Fibroblast of gingiva (primary cell): ENCODE results near the gene SETD7.

Experiments
- DNase-seq: peaks from one replicate; pipeline ENCODE4 v3.0.0-alpha.2; 2011; ENCODE audit warnings: low read depth

The SETD7 gene

DNA sequence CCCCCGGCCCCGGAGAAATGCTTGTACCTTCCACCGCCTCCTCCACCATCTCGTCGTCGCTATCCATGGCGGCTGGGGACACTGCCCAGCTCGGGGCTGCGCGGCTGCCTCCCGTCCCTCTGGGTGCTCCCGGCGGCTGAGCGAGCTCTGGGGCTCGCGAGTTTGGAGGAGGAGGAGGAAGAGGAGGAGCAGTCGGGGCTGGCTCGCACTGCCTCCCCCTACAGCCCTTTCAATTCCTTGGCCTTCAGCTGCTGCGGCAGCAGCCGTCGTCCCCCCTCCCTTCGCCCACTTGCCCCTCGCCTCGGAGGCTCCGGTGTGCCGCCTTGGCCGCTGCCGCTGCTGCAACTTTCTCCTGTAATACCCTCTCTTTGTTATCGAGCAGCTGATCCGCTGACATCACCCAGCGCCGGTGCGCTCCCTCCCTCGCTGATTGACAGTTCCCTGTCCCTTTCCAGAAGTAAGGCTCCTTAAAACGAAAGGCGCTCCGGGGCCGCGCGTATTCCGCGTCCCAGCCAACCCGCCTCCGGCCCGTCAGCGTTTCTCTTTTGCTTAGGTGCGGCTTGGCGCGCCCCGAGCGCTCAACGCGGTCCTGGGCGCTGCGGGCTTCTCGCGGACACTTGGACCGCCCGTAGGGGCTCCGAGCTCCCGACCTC, at the start of gene SETD7:
TSS of gene SETD7 (minus strand) at position 149 of the 653 bp plus-strand sequence. CDS start at position 67, 82 bp downstream.
- peak; percentile 82 for DNase-seq

DNA sequence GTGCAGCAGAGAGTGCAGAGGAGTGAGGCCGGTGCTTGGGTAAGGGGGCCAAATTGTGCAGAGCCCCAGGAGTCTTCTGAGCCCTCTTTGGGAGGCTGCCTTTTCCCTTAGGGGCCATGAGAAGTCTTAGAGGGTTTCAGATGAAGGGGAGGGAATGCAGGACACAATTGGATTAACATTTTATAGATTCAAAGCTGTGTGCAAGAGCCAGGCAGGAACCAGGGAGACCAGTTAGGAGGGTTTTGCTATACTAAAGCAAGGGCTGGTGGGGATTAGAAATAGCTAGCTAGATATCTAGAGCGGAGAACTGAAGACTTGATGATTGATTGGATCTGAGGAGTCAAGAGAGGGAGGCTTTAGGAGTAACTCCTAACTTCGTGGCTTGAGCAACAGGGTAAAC, 49.5 kb upstream of the SETD7 start:
- no peak for DNase-seq

DNA sequence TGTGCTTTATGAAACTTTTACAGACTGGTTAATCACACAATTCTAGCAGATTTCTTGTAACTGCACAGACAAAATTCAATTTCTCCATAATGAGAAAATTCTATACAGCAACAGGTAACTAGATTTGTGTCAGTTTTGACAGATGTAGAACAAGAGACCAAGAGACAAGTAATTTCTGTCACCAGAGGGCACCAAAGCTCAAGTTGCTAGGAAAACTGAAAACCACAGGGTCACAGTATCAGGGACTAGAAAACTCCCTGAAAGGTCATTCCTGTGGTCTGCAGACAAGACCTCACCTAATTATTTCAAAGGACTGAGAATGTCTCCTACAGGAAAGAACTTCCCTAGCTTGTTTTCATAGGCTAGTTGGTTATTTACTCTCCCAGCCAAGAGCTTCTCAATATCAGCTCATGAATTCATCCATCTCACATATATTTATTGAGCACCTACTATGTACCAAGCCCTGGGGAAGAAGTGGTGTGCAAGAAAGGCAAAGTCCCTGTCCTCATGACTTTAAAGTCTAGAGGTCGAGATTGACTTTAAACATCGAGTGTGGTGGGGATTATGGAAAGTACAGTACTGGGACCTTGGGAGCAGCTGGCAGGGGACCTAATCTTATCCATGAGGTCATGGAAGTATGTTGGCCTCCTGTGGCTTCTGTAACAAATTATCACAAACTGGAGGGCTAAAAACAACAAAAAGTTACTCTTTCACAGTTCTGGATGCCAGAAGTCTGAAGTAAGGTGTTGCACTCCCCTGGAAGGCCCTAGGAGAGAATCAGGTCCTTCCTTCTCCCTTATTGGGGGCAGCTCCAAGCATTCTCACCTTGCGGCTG, 47.8 kb upstream of the SETD7 start:
- DNase-seq, result peak; percentile 45

DNA sequence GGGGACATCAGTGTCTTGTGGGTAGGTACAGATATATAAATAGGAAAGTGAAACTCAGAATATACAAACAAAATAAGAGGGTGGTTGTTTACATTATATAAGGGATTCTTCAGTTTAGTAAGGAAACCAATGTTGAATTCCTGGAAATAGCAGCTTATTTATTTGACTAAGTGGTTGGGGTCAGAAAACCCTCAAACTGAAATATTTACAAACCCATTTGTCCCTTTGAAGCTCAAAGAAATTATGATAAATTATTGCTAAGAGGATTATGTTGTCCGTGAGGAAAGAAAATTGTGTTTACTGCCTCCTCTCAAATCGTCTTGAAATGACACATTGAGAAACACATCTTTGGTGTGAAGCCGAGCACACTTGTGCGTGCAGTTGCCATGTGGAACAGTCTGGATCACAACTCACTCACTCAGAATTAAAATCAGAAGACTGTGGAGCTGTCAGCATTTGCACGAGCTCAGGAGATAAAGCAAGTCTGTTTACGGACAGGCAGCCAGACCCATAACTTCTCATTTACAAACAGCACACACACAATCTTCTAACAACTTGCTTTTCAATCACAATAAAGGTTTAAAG, 46.8 kb upstream of the SETD7 start:
- no peak for DNase-seq

DNA sequence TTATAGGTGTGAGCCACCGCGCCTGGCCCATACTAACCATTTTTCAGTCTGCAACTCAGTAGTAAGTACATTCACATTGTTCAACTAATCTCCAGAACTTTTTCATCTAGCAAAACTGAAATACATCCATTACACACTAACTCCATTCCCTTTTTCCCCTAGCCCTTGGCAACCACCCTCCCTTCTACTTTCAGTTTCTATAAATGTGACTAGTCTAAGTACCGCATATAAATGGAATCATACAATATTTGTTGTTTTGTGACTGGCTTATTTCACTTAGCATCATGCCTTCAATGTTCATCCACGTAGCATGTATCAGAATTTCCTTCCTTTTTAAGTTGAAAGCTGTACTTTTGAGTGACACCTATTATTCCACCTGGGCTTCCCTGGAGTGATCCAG, 44.6 kb upstream of the SETD7 start:
- no peak for DNase-seq

DNA sequence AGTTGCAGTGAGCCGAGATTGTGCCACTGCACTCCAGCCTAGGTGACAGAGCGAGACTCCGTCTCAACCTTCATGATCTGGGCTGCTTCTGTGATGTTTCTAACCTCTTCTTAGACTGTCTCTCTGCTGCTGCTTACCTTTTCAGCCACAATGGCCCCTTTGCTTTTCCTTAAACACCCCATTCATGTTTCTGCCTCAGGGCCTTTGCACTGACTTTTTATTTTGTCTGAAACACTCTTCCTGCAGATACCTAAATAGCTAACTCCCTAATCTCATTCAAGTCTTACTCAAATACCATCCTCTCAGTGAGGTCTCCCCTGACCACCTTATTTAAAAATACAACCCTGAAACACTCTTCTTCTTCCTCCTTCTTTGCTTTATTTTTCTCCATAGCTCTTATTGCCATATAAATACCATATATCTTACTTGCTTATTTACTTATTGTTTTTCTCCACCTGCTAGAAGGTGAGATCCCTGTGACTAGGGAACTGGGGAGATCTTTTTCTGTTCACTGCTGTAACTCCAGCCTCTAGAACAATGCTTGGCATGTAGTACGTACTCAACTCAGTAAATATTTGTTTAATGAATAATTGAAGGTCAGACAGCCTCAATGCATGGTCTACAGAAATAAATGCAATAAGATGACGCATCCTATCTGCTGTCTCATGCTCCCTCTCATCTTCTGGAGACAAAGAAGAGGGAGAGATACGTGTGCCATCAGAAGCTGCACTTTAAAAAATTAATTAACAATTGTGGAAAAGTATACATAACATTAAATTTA, 43.8 kb upstream of the SETD7 start:
- peak; percentile 48 for DNase-seq

DNA sequence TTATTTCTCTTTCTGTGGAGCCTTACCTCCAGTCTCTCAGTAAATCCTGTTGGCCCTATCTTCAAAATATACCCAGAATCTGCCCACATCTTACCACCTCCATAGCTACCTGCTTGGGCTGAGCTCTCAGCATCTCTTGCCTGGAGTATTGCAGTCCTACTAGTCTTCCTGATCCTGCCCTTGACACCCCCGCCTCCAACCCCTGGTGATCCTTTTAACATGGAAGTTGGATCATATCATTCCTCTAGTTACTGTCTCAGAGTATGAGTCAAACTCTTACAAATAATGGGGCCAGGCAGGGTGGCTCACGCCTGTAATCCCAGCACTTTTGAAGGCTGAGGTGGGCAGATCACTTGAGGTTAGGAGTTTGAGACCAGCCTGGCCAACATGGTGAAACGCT, 43.1 kb upstream of the SETD7 start:
- no peak for DNase-seq

DNA sequence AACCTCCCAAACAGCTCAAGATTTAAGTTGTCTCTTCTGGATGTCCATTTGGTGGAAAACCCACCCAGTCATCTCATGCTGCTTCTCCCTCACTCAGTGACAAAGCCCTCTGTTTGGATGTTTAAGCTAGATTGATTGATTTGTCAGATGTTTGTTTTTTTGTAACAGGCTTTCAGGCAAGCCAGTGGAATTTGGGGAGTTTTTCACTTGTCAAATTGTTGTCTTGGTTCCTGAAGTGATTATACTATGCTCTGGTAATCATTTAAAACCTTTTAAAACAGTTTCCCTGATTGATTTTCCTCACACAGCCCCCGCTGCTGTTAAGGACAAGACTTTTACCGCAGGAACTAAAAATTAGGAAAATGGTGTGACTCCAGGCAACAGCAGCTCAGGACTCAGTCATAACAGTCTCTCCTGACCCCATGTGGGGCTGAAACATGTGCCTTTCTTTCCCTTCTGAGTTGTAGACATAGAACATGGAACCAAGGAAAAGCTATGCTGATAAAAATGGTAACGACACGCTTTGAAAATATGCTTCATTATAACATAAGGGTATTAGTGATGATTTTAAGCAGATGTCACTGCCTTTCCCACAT, 40.8 kb upstream of the SETD7 start:
- no peak for DNase-seq

DNA sequence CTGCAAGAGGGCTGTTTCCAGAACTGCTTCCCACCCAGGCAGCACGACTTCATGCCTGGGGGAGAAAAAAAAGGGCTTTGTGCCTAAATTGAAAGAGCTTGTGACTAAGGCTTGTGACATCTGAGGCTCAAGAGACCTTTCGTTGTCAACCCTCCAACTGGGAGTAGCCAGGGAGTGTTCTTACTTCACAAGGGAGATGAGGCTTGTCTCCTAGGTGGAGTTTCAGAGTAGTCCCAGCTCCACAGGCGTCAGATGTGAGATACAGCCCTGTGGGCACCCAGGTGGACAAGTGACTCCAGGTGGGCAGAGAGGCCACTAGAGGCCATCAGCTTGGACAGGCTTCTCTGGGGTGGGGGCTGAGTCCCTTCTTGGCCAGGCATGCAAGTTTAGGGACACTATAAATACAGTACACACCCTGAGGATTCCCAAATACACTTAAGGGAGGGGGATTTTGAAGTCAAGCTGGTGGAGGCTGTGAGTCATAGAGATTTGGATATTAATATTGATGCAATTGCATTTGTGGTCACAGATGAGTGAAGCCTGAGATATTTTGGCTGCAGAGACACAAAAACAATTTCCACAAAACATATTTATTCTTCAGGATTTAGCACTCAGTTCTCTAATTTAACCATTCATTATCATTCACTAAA, 40.1 kb upstream of the SETD7 start:
- peak; percentile 69 for DNase-seq

DNA sequence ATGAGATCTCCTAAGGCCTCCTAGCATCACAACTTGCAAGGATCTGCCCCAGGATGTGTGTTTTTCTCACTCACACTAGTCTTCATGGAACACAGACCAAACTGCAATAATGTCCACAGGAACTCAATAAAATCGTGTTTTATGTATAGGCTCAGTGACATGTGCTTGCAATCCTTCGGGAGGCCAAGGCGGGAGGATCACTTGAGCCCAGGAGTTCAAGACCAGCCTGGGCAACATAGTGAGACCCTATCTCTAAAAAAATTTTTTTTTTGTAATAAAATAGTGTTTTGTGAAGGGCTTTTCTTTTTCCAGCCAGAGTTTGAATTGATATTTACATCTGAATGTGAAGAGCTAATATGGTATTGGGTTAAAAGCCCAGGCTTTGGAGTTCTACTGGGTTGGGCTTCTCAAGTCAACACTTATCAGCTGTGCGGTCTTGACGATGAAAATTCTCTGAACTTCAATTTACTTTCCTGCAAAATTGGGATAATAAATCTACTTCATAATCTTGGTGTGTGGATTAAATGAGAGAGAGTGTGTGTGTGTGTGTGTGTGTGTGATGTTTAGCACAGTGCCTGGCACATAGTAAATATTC, 38.7 kb upstream of the SETD7 start:
- DNase-seq, result no peak

DNA sequence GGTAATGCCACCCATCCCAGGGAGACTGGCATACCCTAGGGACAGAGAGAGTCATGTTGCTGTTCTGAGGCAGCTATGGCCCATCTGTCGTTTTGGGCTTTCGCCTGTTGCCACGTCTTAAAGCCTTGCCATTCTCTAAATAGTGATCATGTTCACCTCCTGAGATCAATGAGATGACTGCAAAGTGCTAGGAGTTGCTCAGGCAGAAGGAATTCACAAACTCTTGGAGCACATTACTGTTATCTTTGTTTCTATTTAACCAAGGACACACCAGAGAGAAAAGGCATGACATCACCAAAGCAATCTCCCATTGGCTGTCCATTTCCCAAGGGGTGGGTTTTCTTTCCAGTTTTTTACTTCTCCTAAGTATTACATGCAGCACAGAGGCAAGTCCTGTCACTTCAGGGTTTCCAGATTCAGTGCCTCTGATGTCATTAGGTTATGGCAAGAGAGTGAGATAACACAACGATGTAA, 37.1 kb upstream of the SETD7 start:
- DNase-seq, result no peak

DNA sequence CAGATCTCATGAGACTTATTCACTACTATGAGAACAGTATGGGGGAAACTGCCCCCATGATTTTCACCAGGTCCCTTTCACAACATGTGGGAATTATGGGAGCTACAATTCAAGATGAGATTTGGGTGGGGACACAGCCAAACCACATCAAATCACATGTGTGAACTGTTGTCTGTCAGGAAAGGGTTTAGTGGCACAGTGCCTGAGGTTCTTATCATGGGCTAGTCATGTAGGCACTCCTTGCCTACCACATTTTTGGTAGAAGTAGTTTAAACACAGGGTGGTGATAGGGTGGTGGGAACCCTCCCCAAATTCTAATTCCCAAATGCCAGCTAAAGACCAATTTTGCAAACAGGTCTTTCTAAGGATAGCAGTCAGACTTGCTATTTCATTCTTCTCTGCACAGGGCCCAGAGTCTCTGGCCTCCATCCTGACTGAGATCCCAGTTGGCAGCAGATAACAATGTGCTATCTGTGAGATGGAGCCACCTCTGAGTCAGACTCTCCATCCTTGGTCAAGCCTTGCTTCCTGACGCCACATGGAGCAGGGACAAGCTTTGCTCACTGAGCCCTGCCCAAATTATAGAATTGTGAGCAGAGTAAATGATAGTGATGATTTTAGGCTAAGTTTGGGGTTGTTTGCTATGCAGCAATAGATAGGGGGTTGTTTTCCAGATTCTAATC, 33.5 kb upstream of the SETD7 start:
- no peak for DNase-seq

DNA sequence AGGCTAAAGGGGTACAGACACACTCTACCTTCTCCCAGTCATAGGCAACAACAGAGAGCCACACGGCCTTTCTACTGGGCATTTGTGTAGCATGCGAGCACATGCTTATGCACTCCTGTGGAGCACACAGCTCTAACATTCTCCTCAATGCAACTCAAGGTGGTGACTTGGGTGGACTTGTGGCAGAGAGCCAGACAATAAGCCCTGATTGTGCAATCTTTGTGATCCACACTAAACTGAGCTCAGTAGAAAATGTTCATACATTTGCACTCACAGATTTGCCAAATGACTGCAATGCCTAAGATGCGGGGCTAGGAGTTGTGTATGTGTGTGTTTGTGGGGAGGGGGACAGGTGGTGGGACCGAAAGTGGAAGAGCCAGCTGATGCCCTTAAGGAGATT, 31.4 kb upstream of the SETD7 start:
- no peak for DNase-seq

DNA sequence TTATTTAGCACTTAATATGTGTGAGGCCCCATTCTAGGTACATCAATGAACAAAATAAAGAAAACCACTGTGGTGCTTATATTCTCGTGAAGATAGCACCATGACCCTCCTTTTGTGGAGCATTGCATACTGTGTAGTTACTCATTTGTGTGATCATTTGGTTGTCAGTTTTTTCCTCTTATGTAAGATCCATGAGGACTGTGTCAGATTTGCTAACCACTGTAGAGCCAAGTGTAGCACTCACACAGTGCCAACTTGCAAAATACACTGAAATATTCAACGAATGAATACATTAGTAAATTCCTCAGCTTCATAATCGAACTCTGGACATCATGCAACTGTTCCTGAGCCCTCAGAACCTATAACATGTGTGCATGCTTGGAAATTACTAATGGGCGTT, 29.5 kb upstream of the SETD7 start:
- no peak for DNase-seq

DNA sequence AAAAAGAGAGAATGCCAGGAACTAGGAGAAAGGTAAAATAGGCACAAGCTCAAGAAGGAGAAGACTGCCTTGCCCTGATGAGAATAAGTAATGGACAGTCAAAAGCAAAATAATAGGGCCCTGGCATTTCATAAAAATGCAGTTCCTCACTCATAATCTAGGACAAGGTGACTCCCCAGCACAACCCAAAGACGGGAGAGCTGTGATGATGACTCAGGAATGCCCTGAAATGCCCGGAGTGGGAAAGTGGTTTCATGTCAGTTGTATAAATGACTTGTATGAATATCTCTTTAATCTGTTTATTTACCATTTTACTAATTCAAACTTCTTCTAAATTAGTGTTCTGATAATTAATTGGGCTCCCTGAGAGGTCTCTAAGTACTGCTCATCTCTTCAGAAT, 28.8 kb upstream of the SETD7 start:
- DNase-seq, result no peak

DNA sequence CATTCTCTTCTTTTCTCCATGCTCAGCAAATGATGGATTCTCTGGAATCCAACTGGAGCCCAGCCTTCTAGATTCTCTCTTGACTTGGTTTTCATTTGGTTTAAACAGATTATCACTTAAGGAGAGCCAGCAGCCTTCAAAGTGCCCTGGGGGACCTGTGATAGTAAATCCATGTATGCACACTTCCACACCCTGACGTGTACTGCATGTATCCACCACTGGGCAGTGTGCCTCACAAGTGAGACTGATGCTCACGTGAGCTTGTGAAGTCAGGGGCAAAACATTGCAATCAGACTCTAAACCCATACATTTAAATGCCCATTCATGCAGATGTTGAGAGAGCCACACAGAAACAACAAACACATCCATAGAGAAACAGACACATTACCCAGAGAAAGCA, 28.0 kb upstream of the SETD7 start:
- DNase-seq, result no peak

DNA sequence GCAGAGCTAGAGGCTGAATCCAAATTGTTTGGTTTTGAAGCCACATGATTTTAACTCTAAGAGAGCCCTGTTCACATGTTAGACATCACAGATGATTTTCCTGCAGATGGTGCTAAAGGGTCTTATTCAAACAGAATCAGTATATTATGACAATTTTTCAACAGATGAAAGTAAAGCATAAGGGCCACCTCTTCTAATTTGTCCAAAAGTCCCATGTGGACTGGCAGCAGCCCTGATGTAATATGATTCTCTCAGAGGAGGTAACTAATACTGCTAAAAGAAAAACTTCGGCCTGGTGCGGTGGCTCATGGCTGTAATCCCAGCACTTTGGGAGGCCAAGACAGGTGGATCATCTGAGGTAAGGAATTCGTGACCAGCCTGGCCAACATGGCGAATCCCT, 26.0 kb upstream of the SETD7 start:
- DNase-seq, result peak; percentile 21

DNA sequence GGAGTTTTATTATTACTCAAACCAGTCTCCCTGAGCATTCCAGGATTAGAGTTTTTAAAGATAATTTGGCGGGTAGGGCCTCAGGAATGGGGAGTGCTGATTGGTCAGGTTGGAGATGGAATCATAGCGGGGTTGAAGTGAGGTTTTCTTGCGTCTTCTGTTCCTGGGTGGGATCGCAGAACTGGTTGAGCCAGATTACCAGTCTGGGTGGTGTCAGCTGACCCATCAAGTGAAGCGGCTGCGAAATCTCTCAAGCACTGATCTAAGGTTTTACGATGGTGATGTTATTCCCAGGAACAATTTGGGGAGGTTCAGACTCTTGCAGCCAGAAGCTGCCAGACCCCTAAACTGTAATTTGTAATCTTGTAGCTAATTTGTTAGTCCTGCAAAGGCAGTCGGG, 25.1 kb upstream of the SETD7 start:
- DNase-seq, result no peak

DNA sequence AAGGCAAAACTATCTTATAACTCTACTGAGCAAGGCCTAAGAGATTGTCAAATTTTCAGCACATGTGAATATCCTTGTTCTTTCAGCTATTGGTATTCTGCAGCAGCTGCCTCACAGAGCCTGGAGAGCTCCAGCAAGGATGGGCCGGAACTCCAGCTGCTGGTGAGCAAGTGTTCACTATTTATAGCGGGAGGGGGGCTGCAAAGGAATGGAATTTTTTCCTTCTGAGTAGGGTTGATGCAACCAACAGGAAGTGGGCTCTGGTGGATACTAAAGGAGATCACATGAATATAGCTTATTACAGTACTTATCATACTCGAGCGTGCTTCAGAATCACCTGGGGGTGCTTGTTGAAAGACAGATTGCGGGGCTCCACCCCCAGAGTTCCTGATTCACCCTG, 20.2 kb upstream of the SETD7 start:
- DNase-seq, result no peak

DNA sequence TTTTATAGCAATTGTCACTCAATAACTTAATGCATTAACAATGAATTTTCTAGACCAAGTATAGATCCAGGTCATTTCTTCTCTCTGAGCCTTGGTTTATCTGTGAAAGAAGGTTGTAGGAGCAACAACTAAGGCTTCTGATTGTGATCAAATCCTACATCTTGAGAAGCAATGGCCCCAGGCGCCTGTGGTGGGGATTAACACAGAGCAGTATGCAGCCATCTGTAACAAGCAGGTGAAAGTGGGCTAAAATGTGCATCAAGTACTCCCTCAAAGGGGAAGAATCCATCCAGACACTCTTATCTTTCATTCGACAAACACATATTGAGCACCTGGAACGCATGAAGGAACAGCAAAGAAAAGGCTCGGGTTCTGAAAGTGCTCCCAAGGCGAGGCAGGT, 19.1 kb upstream of the SETD7 start:
- DNase-seq, result no peak

DNA sequence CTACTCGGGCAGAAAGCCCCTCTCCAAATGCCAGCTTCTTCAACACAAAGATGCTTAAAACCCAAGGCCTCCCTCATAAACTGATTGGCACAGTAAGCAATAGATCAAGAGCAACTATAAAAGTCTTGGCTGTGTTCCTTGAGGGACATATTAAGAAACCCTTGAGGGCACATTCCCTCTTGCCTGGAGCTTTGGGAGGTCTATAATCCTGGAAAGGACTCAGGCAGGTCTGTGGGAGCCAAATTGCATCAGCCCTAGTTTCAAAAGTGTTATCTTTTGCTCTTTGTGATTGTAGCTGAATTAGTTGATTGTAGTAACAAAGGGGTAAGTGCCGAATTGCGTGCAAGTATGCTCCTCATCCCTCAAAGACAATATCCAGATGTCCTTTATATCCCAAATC, 18.6 kb upstream of the SETD7 start:
- no peak for DNase-seq
